ENCODE data around the gene MAST4. TPM values are rescaled to one million over a fixed set of nuclear protein-coding genes. Genes with fewer than 3 reads are reported as not detected.

MAST4 gene
- total RNA-seq, 2 donors from 2014 or later, result 11.0 to 11.5 TPM

- no peaks in the 10 kb centered on the region for H3K9me3 Mint-ChIP-seq
- Histone ChIP-seq H3K4me3 (ENCODE audit: low read length) (no peak overlapping the region), H3K9ac (ENCODE audit: extremely low read depth, low read length, poor library complexity, severe bottlenecking) (no peak overlapping the region), H3K4me1 (ENCODE audit: control insufficient read depth, insufficient read depth, low read length) (peaks cover 11% of the 10 kb centered on the region), H3K27me3 (ENCODE audit: control insufficient read depth, insufficient read depth, low read length, poor library complexity, severe bottlenecking) (no peaks in the 10 kb centered on the region), H3K27ac (ENCODE audit: low read depth, low read length) (no peak overlapping the region), H3K36me3 (ENCODE audit: control insufficient read depth, insufficient read depth, low read length) (no peaks in the 10 kb centered on the region), H3K9me3 (ENCODE audit: control insufficient read depth, low read length) (no peaks in the 10 kb centered on the region)
- no peaks in the 10 kb centered on the region for H3K27me3 Mint-ChIP-seq (ENCODE audit: insufficient read depth)
- H3K27ac Mint-ChIP-seq, result no peak overlapping the region
- DNase-seq, result no peak
- 89 to 100% methylated on average over 3 to 5 of the region's 5 CpGs for WGBS, 2 experiments (ENCODE audit: insufficient coverage in 1 of 2, insufficient read length in 1 of 2)
- peaks cover 8% of the 10 kb centered on the region for H3K4me1 Mint-ChIP-seq
- no peaks in the 10 kb centered on the region for H3K36me3 Mint-ChIP-seq (ENCODE audit: low read depth)
- TF ChIP-seq, protein P1, sequence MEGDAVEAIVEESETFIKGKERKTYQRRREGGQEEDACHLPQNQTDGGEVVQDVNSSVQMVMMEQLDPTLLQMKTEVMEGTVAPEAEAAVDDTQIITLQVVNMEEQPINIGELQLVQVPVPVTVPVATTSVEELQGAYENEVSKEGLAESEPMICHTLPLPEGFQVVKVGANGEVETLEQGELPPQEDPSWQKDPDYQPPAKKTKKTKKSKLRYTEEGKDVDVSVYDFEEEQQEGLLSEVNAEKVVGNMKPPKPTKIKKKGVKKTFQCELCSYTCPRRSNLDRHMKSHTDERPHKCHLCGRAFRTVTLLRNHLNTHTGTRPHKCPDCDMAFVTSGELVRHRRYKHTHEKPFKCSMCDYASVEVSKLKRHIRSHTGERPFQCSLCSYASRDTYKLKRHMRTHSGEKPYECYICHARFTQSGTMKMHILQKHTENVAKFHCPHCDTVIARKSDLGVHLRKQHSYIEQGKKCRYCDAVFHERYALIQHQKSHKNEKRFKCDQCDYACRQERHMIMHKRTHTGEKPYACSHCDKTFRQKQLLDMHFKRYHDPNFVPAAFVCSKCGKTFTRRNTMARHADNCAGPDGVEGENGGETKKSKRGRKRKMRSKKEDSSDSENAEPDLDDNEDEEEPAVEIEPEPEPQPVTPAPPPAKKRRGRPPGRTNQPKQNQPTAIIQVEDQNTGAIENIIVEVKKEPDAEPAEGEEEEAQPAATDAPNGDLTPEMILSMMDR (conservative IDR thresholded peaks at IDR 0.05), result no peak
- H3K4me3 Mint-ChIP-seq, result no peak overlapping the region
These were observed 78.6 kb downstream of the MAST4 start for GRCh38 chr5:66674802-66675201.

- peaks cover 13% of the 10 kb centered on the region for H3K4me1 Mint-ChIP-seq
- TF ChIP-seq, protein P1 (conservative IDR thresholded peaks at IDR 0.05), result no peak
- Histone ChIP-seq H3K27ac (ENCODE audit: low read depth, low read length) (no peak overlapping the region), H3K4me3 (ENCODE audit: low read length) (no peak overlapping the region), H3K4me1 (ENCODE audit: control insufficient read depth, insufficient read depth, low read length) (peaks cover 16% of the 10 kb centered on the region), H3K9me3 (ENCODE audit: control insufficient read depth, low read length) (no peaks in the 10 kb centered on the region), H3K27me3 (ENCODE audit: control insufficient read depth, insufficient read depth, low read length, poor library complexity, severe bottlenecking) (no peaks in the 10 kb centered on the region), H3K36me3 (ENCODE audit: control insufficient read depth, insufficient read depth, low read length) (no peaks in the 10 kb centered on the region), H3K9ac (ENCODE audit: extremely low read depth, low read length, poor library complexity, severe bottlenecking) (no peak overlapping the region)
- no peaks in the 10 kb centered on the region for H3K9me3 Mint-ChIP-seq
- WGBS, 2 experiments (ENCODE audit: insufficient coverage in 1 of 2, insufficient read length in 1 of 2), result 89 to 100% methylated on average over 2 of the region's 2 CpGs
- DNase-seq, result no peak
- no peaks in the 10 kb centered on the region for H3K27me3 Mint-ChIP-seq (ENCODE audit: insufficient read depth)
- no peaks in the 10 kb centered on the region for H3K36me3 Mint-ChIP-seq (ENCODE audit: low read depth)
- H3K27ac Mint-ChIP-seq, result no peak overlapping the region
- no peak overlapping the region for H3K4me3 Mint-ChIP-seq
These were observed 79.2 kb downstream of the MAST4 start for GRCh38 chr5:66675406-66675805.

DNA sequence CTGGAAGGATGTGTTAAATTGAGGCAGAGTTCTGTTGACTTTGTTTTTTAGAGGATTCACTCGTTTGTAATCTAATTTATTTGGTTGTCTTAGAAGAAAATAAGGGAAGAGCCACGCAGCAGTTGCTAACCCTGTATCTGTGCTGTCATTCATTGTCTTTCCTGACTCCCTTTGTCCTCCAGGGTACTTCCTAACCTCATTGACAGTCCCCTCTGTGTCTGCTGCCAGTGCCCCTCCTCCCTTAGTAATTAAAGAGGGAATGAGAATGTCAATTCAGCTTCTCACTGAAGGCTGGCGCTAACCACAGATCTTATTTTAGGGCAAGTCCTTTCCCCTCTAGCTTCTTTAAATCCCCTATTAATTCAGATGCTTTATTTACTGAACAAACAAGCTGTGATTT, 84.0 kb downstream of the MAST4 start:
- Histone ChIP-seq H3K4me1 (ENCODE audit: control insufficient read depth, insufficient read depth, low read length) (peaks cover 15% of the 10 kb centered on the region), H3K36me3 (ENCODE audit: control insufficient read depth, insufficient read depth, low read length) (no peaks in the 10 kb centered on the region), H3K27ac (ENCODE audit: low read depth, low read length) (peak overlapping the region; percentile 4), H3K9me3 (ENCODE audit: control insufficient read depth, low read length) (no peaks in the 10 kb centered on the region), H3K4me3 (ENCODE audit: low read length) (no peak overlapping the region), H3K9ac (ENCODE audit: extremely low read depth, low read length, poor library complexity, severe bottlenecking) (no peak overlapping the region), H3K27me3 (ENCODE audit: control insufficient read depth, insufficient read depth, low read length, poor library complexity, severe bottlenecking) (no peaks in the 10 kb centered on the region)
- Mint-ChIP-seq H3K4me1 (peaks cover 18% of the 10 kb centered on the region), H3K9me3 (no peaks in the 10 kb centered on the region), H3K27ac (no peak overlapping the region), H3K36me3 (ENCODE audit: low read depth) (no peaks in the 10 kb centered on the region), H3K27me3 (ENCODE audit: insufficient read depth) (no peaks in the 10 kb centered on the region), H3K4me3 (no peak overlapping the region)
- 32% methylated on average over 3 of the region's 3 CpGs; no CpG with 5 or more reads in 1 of the 2 experiments for WGBS, 2 experiments (ENCODE audit: insufficient coverage in 1 of 2, insufficient read length in 1 of 2)
- TF ChIP-seq, protein P1 (conservative IDR thresholded peaks at IDR 0.05), result no peak
- no peak for DNase-seq

Data from endodermal cell (in vitro differentiated cells).